Neural cell (in vitro differentiated cells): ENCODE data around the gene ACTR6.

Source experiments
- CTCF ChIP-seq: fragments of 450-650 bp; IDR thresholded peaks from 2 replicates; pipeline ENCODE4 v1.5.1; 2014; ENCODE audit warnings: antibody characterized with exemption, mild to moderate bottlenecking, moderate library complexity; ENCODE audit not compliant: poor library complexity, severe bottlenecking
- EP300 ChIP-seq: fragments of 450-650 bp; conservative IDR thresholded peaks from 2 replicates; pipeline ENCODE4 v1.6.1; 2014; ENCODE audit warnings: antibody characterized with exemption, mild to moderate bottlenecking, moderate library complexity; ENCODE audit not compliant: poor library complexity, severe bottlenecking
- MXI1 ChIP-seq: fragments of 450-650 bp; conservative IDR thresholded peaks from 2 replicates; pipeline ENCODE4 v1.6.1; 2014; ENCODE audit warnings: antibody characterized with exemption, mild to moderate bottlenecking; ENCODE audit not compliant: poor library complexity, severe bottlenecking
- POLR2AphosphoS5 ChIP-seq: IDR thresholded peaks from 2 replicates; pipeline ENCODE4 v1.6.1; 2012
- RAD21 ChIP-seq: fragments of 450-650 bp; conservative IDR thresholded peaks from 2 replicates; pipeline ENCODE4 v1.6.1; 2014; ENCODE audit warnings: antibody characterized with exemption, mild to moderate bottlenecking, moderate library complexity
- SMC3 ChIP-seq: fragments of 450-650 bp; conservative IDR thresholded peaks from 2 replicates; pipeline ENCODE4 v1.6.1; 2014; ENCODE audit warnings: antibody characterized with exemption, mild to moderate bottlenecking, moderate library complexity; ENCODE audit not compliant: poor library complexity
- TAF1 ChIP-seq: IDR thresholded peaks from 2 replicates; pipeline ENCODE4 v1.6.1; 2012; ENCODE audit warnings: low read depth
- TF ChIP-seq, protein P1 (sequence below): IDR thresholded peaks from 2 replicates; pipeline ENCODE4 v1.6.1; 2012; ENCODE audit warnings: borderline replicate concordance

DNA sequence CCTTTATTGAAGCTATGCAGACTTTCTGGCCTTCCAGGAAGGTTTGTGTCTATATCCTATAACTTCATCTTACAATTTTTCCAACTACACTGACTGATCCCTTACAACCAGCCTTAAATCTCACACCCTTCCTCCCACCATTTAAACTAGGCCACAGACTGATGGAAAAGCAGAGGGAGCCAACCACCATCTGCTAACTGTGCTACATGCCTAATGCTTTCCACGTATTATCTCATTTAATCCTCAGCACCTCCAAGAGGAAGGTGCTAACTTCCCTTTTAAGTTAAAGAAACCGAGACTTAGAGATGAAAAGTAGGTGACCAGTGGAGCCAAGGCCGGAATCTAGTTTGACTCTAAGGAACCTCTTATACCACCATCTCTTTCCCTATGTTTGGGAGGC, 35.3 kb upstream of the ACTR6 start:
- TF ChIP-seq CTCF (no peak), TAF1 (no peak), SMC3 (no peak), MXI1 (no peak), EP300 (no peak), POLR2AphosphoS5 (no peak), RAD21 (no peak)
- TF ChIP-seq, protein P1, sequence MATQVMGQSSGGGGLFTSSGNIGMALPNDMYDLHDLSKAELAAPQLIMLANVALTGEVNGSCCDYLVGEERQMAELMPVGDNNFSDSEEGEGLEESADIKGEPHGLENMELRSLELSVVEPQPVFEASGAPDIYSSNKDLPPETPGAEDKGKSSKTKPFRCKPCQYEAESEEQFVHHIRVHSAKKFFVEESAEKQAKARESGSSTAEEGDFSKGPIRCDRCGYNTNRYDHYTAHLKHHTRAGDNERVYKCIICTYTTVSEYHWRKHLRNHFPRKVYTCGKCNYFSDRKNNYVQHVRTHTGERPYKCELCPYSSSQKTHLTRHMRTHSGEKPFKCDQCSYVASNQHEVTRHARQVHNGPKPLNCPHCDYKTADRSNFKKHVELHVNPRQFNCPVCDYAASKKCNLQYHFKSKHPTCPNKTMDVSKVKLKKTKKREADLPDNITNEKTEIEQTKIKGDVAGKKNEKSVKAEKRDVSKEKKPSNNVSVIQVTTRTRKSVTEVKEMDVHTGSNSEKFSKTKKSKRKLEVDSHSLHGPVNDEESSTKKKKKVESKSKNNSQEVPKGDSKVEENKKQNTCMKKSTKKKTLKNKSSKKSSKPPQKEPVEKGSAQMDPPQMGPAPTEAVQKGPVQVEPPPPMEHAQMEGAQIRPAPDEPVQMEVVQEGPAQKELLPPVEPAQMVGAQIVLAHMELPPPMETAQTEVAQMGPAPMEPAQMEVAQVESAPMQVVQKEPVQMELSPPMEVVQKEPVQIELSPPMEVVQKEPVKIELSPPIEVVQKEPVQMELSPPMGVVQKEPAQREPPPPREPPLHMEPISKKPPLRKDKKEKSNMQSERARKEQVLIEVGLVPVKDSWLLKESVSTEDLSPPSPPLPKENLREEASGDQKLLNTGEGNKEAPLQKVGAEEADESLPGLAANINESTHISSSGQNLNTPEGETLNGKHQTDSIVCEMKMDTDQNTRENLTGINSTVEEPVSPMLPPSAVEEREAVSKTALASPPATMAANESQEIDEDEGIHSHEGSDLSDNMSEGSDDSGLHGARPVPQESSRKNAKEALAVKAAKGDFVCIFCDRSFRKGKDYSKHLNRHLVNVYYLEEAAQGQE, result no peak
